K562 (cell line): Measurements from ENCODE around the gene LAMB4. TPM values are rescaled to one million over a fixed set of nuclear protein-coding genes. Genes with fewer than 3 reads are reported as not detected.

Experiments used
- ATAC-seq: fragments of 200-7000 bp; cut with Tn5 transposase; 3 replicates; pipeline ENCODE4 v1.9.1; 2020; ENCODE audit warnings: moderate library complexity
- BruUV-seq: library from RNA; stranded (reverse); fragments of 400-500 nt; replicated peaks from 2 replicates; lab custom pipeline; 2021; lab: Mats Ljungman, UMichigan
- CTCF ChIA-PET: fragments of 300-600 bp; formaldehyde crosslinking; extraction: SDS; loops from one replicate; lab custom pipeline; 2021; ENCODE audit warnings: low intra/inter-chr PET ratio; lab: Yijun Ruan, JAX
- POLR2A ChIA-PET: fragments of 300-600, 350-650 bp; sonication (Branson Sonifier 250); formaldehyde crosslinking; extraction: SDS; loops from one replicate; lab custom pipeline; 2021; ENCODE audit warnings: antibody characterized with exemption, inconsistent platforms; lab: Yijun Ruan, JAX
- DNase-seq, 4 experiments: peaks; one replicate each; pipeline versions ENCODE4 v3.0.0 to v3.0.0-alpha.2; 2011 to 2018; ENCODE audit warnings: low spot score in 3 of 4, mixed read lengths in 3 of 4; ENCODE audit errors: extremely low read depth in 1 of 4
- FAIRE-seq: peaks from 2 replicates; lab custom pipeline; 2011; peaks lifted over from hg19 to GRCh38; lab: Jason Lieb, UNC
- H2AFZ ChIP-seq: 2 replicates; pipeline ENCODE4 v1.6.0; 2011; ENCODE audit warnings: low read depth, low read length, control low read depth, inconsistent platforms
- H3K27ac ChIP-seq: fragments of 200-600 bp; 3 replicates; pipeline ENCODE4 v1.8.0; 2011; ENCODE audit warnings: low read depth, mild to moderate bottlenecking, control low read depth, inconsistent platforms, low read length, moderate library complexity, mixed read lengths; ENCODE audit errors: extremely low read depth
- H3K27me3 ChIP-seq, 2 experiments: fragments of 300-600 bp in 1 of 2; 2 replicates in 1 of 2; 3 replicates in 1 of 2; pipeline versions ENCODE4 v1.6.0 to v1.8.0; 2011; ENCODE audit warnings: inconsistent platforms in 2 of 2, low read length in 2 of 2, mild to moderate bottlenecking in 1 of 2, mixed read lengths in 1 of 2, moderate library complexity in 1 of 2; ENCODE audit not compliant: control insufficient read depth in 2 of 2, insufficient read depth in 2 of 2
- H3K36me3 ChIP-seq: fragments of 300-600 bp; 3 replicates; pipeline ENCODE4 v1.8.0; 2011; ENCODE audit warnings: mild to moderate bottlenecking, low read length, inconsistent platforms; ENCODE audit not compliant: control insufficient read depth, insufficient read depth
- H3K4me1 ChIP-seq, 2 experiments: fragments of 200-600 bp in 1 of 2; replicated peaks in 1 of 2; 2 replicates in 1 of 2; 3 replicates in 1 of 2; pipeline versions ENCODE4 v1.5.1 to v1.8.0; 2011; ENCODE audit warnings: inconsistent platforms in 2 of 2, low read length in 2 of 2, mild to moderate bottlenecking in 1 of 2, mixed read lengths in 1 of 2, moderate library complexity in 1 of 2; ENCODE audit not compliant: control insufficient read depth in 2 of 2, insufficient read depth in 2 of 2
- H3K4me2 ChIP-seq: 2 replicates; pipeline ENCODE4 v1.6.1; 2011; ENCODE audit warnings: low read length, control low read depth, inconsistent platforms, mixed read lengths; ENCODE audit not compliant: insufficient read depth
- H3K4me3 ChIP-seq: fragments of 200-600 bp; sonication (generic), shearing (Covaris generic); 2 replicates; pipeline ENCODE4 v1.5.1; 2016; ENCODE audit warnings: control low read depth, inconsistent platforms
- H3K79me2 ChIP-seq: fragments of 200-600 bp; 3 replicates; pipeline ENCODE4 v1.8.0; 2011; ENCODE audit warnings: low read length, inconsistent platforms; ENCODE audit not compliant: control insufficient read depth, insufficient read depth
- H3K9ac ChIP-seq, 2 experiments: 2 replicates each; pipeline versions ENCODE4 v1.6.0 to v1.6.1; 2011; ENCODE audit warnings: low read depth in 2 of 2, low read length in 2 of 2, control low read depth in 1 of 2, inconsistent platforms in 1 of 2, mild to moderate bottlenecking in 1 of 2, mixed read lengths in 1 of 2; ENCODE audit not compliant: insufficient read depth in 1 of 2
- H3K9me1 ChIP-seq: one replicate; pipeline ENCODE4 v1.6.0; 2011; ENCODE audit warnings: inconsistent platforms, mild to moderate bottlenecking, low read length, moderate library complexity; ENCODE audit not compliant: control insufficient read depth, insufficient read depth
- H3K9me3 ChIP-seq: replicated peaks from 2 replicates; pipeline ENCODE4 v1.5.1; 2011; ENCODE audit warnings: low read depth, low read length, inconsistent platforms; ENCODE audit not compliant: control insufficient read depth, insufficient read depth
- H4K20me1 ChIP-seq: replicated peaks from 2 replicates; pipeline ENCODE4 v1.6.1; 2011; ENCODE audit warnings: low read length, inconsistent platforms, mixed read lengths; ENCODE audit not compliant: control insufficient read depth, insufficient read depth
- BRD9 ChIP-seq: fragments of 450-650 bp; IDR thresholded peaks from 2 replicates; pipeline ENCODE4 v1.6.1; 2018; ENCODE audit warnings: low read depth; ENCODE audit not compliant: partially characterized antibody
- DACH1 ChIP-seq: fragments of 450-650 bp; IDR thresholded peaks from 2 replicates; pipeline ENCODE4 v1.6.1; 2018; ENCODE audit not compliant: partially characterized antibody
- ETS2 ChIP-seq: IDR thresholded peaks from 2 replicates; pipeline ENCODE4 v1.6.1; 2016; ENCODE audit warnings: borderline replicate concordance, missing genetic modification characterization, mild to moderate bottlenecking, moderate library complexity, missing compliant biosample characterization; ENCODE audit not compliant: poor library complexity, severe bottlenecking
- MEIS2 ChIP-seq: fragments of 450-650 bp; IDR thresholded peaks from 2 replicates; pipeline ENCODE4 v1.6.1; 2014; ENCODE audit warnings: mild to moderate bottlenecking; ENCODE audit not compliant: partially characterized antibody
- MYBL2 ChIP-seq, 2 experiments: fragments of 450-650 bp in 1 of 2; sonication (generic) in 1 of 2; formaldehyde crosslinking in 1 of 2; IDR thresholded peaks; 2 replicates each; pipeline versions ENCODE4 v1.6.1 to v1.8.1; 2017 to 2022; ENCODE audit warnings: borderline replicate concordance in 1 of 2, inconsistent platforms in 1 of 2, low read depth in 1 of 2, mild to moderate bottlenecking in 1 of 2, missing genetic modification reagents in 1 of 2, moderate library complexity in 1 of 2
- NCOA6 ChIP-seq: fragments of 450-650 bp; IDR thresholded peaks from 2 replicates; pipeline ENCODE4 v1.6.1; 2017; ENCODE audit warnings: mild to moderate bottlenecking
- NFIX ChIP-seq: fragments of 250-450 bp; sonication (Bioruptor Pico); IDR thresholded peaks from 2 replicates; pipeline ENCODE4 v1.4.0; 2020; ENCODE audit warnings: low read depth, mild to moderate bottlenecking, moderate library complexity
- PCBP2 ChIP-seq: fragments of 200-400 bp; formaldehyde crosslinking; IDR thresholded peaks from 2 replicates; pipeline ENCODE4 v1.6.1; 2018; ENCODE audit warnings: low read length, low read depth, mild to moderate bottlenecking, moderate library complexity; ENCODE audit not compliant: poor library complexity, severe bottlenecking
- SIX5 ChIP-seq, 2 experiments: IDR thresholded peaks; 2 replicates each; pipeline ENCODE4 v1.6.1; 2011; ENCODE audit warnings: low read length in 2 of 2, borderline replicate concordance in 1 of 2, low read depth in 1 of 2, mild to moderate bottlenecking in 1 of 2, moderate library complexity in 1 of 2; ENCODE audit not compliant: insufficient read depth in 1 of 2
- TARDBP ChIP-seq: fragments of 450-650 bp; IDR thresholded peaks from 2 replicates; pipeline ENCODE4 v1.6.1; 2016
- TCF7 ChIP-seq: sonication (generic); IDR thresholded peaks from 2 replicates; pipeline ENCODE4 v1.6.1; 2016; ENCODE audit warnings: antibody characterized with exemption, borderline replicate concordance
- ZNF408 ChIP-seq: fragments of 250-450 bp; sonication (Bioruptor Pico); IDR thresholded peaks from 2 replicates; pipeline ENCODE4 v1.4.0; 2020; ENCODE audit warnings: low read depth, mild to moderate bottlenecking, moderate library complexity
- ZNF444 ChIP-seq: fragments of 250-450 bp; sonication (Bioruptor Pico); IDR thresholded peaks from 2 replicates; pipeline ENCODE4 v1.4.0; 2020; ENCODE audit warnings: mild to moderate bottlenecking, moderate library complexity
- ZNF696 ChIP-seq: fragments of 250-450 bp; sonication (Bioruptor Pico); conservative IDR thresholded peaks from 2 replicates; pipeline ENCODE4 v1.4.0; 2020; ENCODE audit warnings: mild to moderate bottlenecking, moderate library complexity
- WGBS: fragments of 100-300 bp; shearing (Covaris generic); methylation state at CpG from one replicate; pipeline ENCODE4 v1.1.6; 2016; ENCODE audit warnings: low coverage, mixed read lengths; ENCODE audit not compliant: insufficient coverage; ENCODE audit errors: missing lambda C conversion rate; 5-methylcytosine and 5-hydroxymethylcytosine counted together
- in situ Hi-C: fragments of 300-500 bp; cut with MboI; formaldehyde crosslinking; loops from 4 replicates; pipeline ENCODE4 v1.15.0; 2018; ENCODE audit warnings: inconsistent platforms, mixed read lengths
- intact Hi-C: fragments of 100-400 bp; cut with micrococcal nuclease; formaldehyde crosslinking; loops from 2 replicates; pipeline ENCODE4 v1.14.2; 2022
- polyA plus RNA-seq, 8 experiments: library from polyadenylated mRNA; depleted of rRNA in 4 of 8; stranded (reverse) in 5 of 8; unstranded in 3 of 8; fragments of >200 nt; fragmentation: Nextera tagmentation in 2 of 8; fragmentation: Illumina TruSeq in 1 of 8; extraction: Ambion mirVana in 2 of 8; extraction: Trizol in 1 of 8; gene quantifications; 2 replicates each; pipeline versions ENCODE4 v1.2.1 to v1.2.3, GENCODE V29; 2011 to 2014; ENCODE audit warnings: inconsistent platforms in 1 of 8, missing spikeins in 1 of 8
- total RNA-seq, 7 experiments: library from RNA; depleted of rRNA in 6 of 7; stranded (reverse); fragments of >200 nt in 6 of 7; fragmentation: Illumina TruSeq in 2 of 7; extraction: Trizol in 2 of 7; gene quantifications; 2 replicates each; pipeline versions ENCODE4 v1.2.1 to v1.2.3, GENCODE V29; 2011 to 2021; ENCODE audit warnings: low replicate concordance in 1 of 7
- TF ChIP-seq, protein P1 (sequence below), 2 experiments: fragments of 450-650 bp; formaldehyde crosslinking in 1 of 2; IDR thresholded peaks; 2 replicates each; pipeline versions ENCODE4 v1.4.0 to v1.6.1; 2014 to 2020; ENCODE audit warnings: mild to moderate bottlenecking in 2 of 2, borderline replicate concordance in 1 of 2, low read depth in 1 of 2

LAMB4 gene
- total and polyA plus RNA-seq, 9 of the 15 experiments (the other 6 are each of a cell fraction or from before 2014, with no cell fraction given) = 0.06 to 0.13 (median 0.07) TPM; not detected in 6

- H2AFZ ChIP-seq = no peak overlapping the region
- ChIA-PET CTCF (no interaction called here), POLR2A (interaction anchor here (0.7 to 1.3 kb wide), 3 partner anchors 14 to 21 kb away, joined by 3 read pairs; no protein-coding TSS in a partner anchor)
- no peaks in the 10 kb centered on the region for H3K27me3 ChIP-seq
- H3K27ac ChIP-seq = no peak overlapping the region
- DNase-seq (peak in 3 of 4 experiments; percentile 42 to 50 (median 43)), FAIRE-seq (no peak), ATAC-seq (peak; percentile 54)
- BruUV-seq = no TSS peak
- no peak overlapping the region for H3K9ac ChIP-seq
- H3K9me1 ChIP-seq = no peaks in the 10 kb centered on the region
- H4K20me1 ChIP-seq = no peaks in the 10 kb centered on the region
- H3K36me3 ChIP-seq = peaks cover 4% of the 10 kb centered on the region; the same call in 1 of the 3 replicates
- H3K4me3 ChIP-seq = no peak overlapping the region
- H3K4me1 ChIP-seq = peaks cover 21 to 37% of the 10 kb centered on the region in 2 experiments
- H3K4me2 ChIP-seq = no peak overlapping the region
- H3K79me2 ChIP-seq = no peaks in the 10 kb centered on the region
- H3K9me3 ChIP-seq = no peaks in the 10 kb centered on the region; the same call in 1 of the 2 replicates
- intact Hi-C loops (no loop called here), in situ Hi-C loops (no loop called here)
- 2% methylated on average over 2 of the region's 2 CpGs for WGBS
- TF ChIP-seq DACH1 = no peak
- TF ChIP-seq ETS2 (tag) = no peak
- TF ChIP-seq NFIX (CRISPR knock-in tag) = no peak
- no peak for TF ChIP-seq ZNF408 (CRISPR knock-in tag)
- no peak for TF ChIP-seq TARDBP
- no peak for TF ChIP-seq ZNF444
- no peak for TF ChIP-seq PCBP2
- TF ChIP-seq, protein P1, sequence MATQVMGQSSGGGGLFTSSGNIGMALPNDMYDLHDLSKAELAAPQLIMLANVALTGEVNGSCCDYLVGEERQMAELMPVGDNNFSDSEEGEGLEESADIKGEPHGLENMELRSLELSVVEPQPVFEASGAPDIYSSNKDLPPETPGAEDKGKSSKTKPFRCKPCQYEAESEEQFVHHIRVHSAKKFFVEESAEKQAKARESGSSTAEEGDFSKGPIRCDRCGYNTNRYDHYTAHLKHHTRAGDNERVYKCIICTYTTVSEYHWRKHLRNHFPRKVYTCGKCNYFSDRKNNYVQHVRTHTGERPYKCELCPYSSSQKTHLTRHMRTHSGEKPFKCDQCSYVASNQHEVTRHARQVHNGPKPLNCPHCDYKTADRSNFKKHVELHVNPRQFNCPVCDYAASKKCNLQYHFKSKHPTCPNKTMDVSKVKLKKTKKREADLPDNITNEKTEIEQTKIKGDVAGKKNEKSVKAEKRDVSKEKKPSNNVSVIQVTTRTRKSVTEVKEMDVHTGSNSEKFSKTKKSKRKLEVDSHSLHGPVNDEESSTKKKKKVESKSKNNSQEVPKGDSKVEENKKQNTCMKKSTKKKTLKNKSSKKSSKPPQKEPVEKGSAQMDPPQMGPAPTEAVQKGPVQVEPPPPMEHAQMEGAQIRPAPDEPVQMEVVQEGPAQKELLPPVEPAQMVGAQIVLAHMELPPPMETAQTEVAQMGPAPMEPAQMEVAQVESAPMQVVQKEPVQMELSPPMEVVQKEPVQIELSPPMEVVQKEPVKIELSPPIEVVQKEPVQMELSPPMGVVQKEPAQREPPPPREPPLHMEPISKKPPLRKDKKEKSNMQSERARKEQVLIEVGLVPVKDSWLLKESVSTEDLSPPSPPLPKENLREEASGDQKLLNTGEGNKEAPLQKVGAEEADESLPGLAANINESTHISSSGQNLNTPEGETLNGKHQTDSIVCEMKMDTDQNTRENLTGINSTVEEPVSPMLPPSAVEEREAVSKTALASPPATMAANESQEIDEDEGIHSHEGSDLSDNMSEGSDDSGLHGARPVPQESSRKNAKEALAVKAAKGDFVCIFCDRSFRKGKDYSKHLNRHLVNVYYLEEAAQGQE (IDR thresholded peaks at IDR 0.05; ENCODE audit: borderline replicate concordance) = no peak
- TF ChIP-seq, protein P1 (CRISPR knock-in tag; IDR thresholded peaks at IDR 0.05; ENCODE audit: low read depth) = no peak
- no peak for TF ChIP-seq ZNF696 (CRISPR knock-in tag)
- TF ChIP-seq MEIS2 = peak; percentile 99
- TF ChIP-seq NCOA6 = no peak
- TF ChIP-seq MYBL2 (IDR thresholded peaks at IDR 0.05; ENCODE audit: low read depth) = no peak
- TF ChIP-seq MYBL2 (CRISPR knock-in tag; IDR thresholded peaks at IDR 0.05; ENCODE audit: borderline replicate concordance) = no peak
- TF ChIP-seq BRD9 = no peak
- no peak for TF ChIP-seq TCF7
- TF ChIP-seq SIX5 (IDR thresholded peaks at IDR 0.05; ENCODE audit: borderline replicate concordance in 1 of 2, insufficient read depth in 1 of 2, low read depth in 1 of 2, low read length in 2 of 2) = no peak
Observed at GRCh38 chr7:107998150-107998549, 132.0 kb downstream of the LAMB4 start.
